ENCODE data around the gene CDA. TPM values are rescaled to one million over a fixed set of nuclear protein-coding genes. Genes with fewer than 3 reads are reported as not detected.
A peak's percentile ranks its signal among the peaks of the same experiment; 100 is the strongest.

CDA gene
- total and polyA plus RNA-seq, 2 of the 8 experiments (the other 6 are each of a cell fraction or from before 2014, with no cell fraction given), result 4.4 to 11.3 TPM

DNA sequence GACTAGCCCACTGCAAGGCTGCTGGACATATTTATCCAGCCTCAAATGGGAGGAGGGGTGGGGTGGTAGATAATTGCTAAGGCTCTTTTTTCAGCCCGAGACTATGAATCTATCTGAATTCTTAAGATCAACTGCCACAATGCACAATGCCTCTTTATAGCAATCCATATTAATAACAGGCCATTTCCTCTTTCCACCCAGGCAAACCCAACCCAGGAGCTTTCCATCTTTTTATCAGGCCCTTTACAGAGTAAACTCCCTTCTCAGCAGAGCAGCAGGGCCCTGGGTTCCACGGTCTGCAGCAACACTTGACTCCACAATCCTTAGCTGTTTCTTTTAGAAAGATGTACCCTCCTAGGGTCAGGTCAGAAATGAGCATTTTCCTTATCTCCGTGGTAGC, 71.5 kb downstream of the CDA start:
- Histone ChIP-seq H4K20me1 (replicated peaks in 1 of 2; ENCODE audit: control insufficient read depth in 1 of 2, insufficient read depth in 2 of 2, low read length in 2 of 2) (peaks cover 4 to 19% of the 10 kb centered on the region in 2 experiments), H4K91ac (replicated peaks; ENCODE audit: insufficient read length, low read length) (no peak overlapping the region), H3K14ac (ENCODE audit: insufficient read length) (no peak overlapping the region), H2BK20ac (ENCODE audit: low read length) (no peak overlapping the region), H3K79me2 (ENCODE audit: control insufficient read depth in 1 of 2, insufficient read depth in 2 of 2, low read length in 2 of 2) (peaks cover 9 to 49% of the 10 kb centered on the region in 2 experiments), H2BK15ac (ENCODE audit: low read length) (no peak overlapping the region), H3K27me3 (replicated peaks in 1 of 4; ENCODE audit: control insufficient read depth in 3 of 4, extremely low read depth in 1 of 4, insufficient read depth in 3 of 4, low read length in 3 of 4) (no peaks in the 10 kb centered on the region), H3K36me3 (ENCODE audit: control insufficient read depth in 2 of 4, insufficient read depth in 4 of 4, low read length in 3 of 4) (peaks cover 12 to 29% (median 22%) of the 10 kb centered on the region in 4 experiments; a peak in 7 of 8 replicates), H2AFZ (ENCODE audit: low read length) (no peak overlapping the region), H2BK120ac (replicated peaks; ENCODE audit: low read depth, low read length) (no peak overlapping the region), H3K4me1 (replicated peaks in 1 of 4; ENCODE audit: control insufficient read depth in 3 of 4, insufficient read depth in 4 of 4, low read length in 3 of 4) (peaks cover 0 to 9% (median 4%) of the 10 kb centered on the region in 4 experiments; a peak in 4 of 7 replicates), H3K23ac (ENCODE audit: insufficient read length) (no peak overlapping the region), H3K9me3 (ENCODE audit: insufficient read depth in 2 of 2, low read depth in 1 of 2, low read length in 1 of 2) (no peaks in the 10 kb centered on the region), H3K4ac (replicated peaks; ENCODE audit: insufficient read length, low read depth, low read length) (no peak overlapping the region), H3K79me1 (ENCODE audit: low read depth, low read length) (peaks cover 9% of the 10 kb centered on the region), H4K8ac (ENCODE audit: extremely low read depth, insufficient read depth, low read length) (no peak overlapping the region), H3K4me3 (ENCODE audit: extremely low read depth in 1 of 4, insufficient read depth in 2 of 4, low read depth in 3 of 4, low read length in 4 of 4) (peak overlapping the region; percentile 88 to 95 (median 91)), H3K18ac (ENCODE audit: extremely low read depth, low read length) (peak overlapping the region; percentile 95; the same call in 1 of the 2 replicates), H3K9ac (replicated peaks in 1 of 4; ENCODE audit: extremely low read depth in 1 of 4, low read depth in 3 of 4, low read length in 3 of 4) (peak overlapping the region in 3 of 4 experiments; percentile 82 to 90 (median 86); a peak in 6 of 7 replicates), H3K27ac (ENCODE audit: low read depth, low read length) (no peak overlapping the region), H4K5ac (ENCODE audit: insufficient read length, low read depth, low read length) (peak overlapping the region; percentile 47), H2BK5ac (ENCODE audit: low read depth, low read length) (0 out of 2 replicates have a peak overlapping the region, but pooled peaks have one; percentile 83), H3K23me2 (ENCODE audit: low read depth, low read length) (peaks cover 12% of the 10 kb centered on the region), H3K56ac (replicated peaks; ENCODE audit: insufficient read length, low read depth, low read length) (no peak overlapping the region), H2AK5ac (ENCODE audit: low read depth, low read length) (no peak overlapping the region), H2BK12ac (ENCODE audit: low read depth, low read length) (no peak overlapping the region), H3K4me2 (ENCODE audit: insufficient read depth in 1 of 2, low read depth in 2 of 2, low read length in 2 of 2) (peak overlapping the region; percentile 75 to 89)
- ChIA-PET POLR2A (ENCODE audit: partially characterized antibody) (interaction anchor here (0.9 to 1.8 kb wide), 7 partner anchors 9 to 127 kb away, joined by 3 to 5 read pairs (median 4); partner anchors contain the start of genes FAM43B and HP1BP3), CTCF (ENCODE audit: partially characterized antibody) (interaction anchor here (1.1 to 2.2 kb wide), 3 partner anchors 27 to 75 kb away, joined by 3 to 8 read pairs (median 7); partner anchors contain the start of gene PINK1)
- TF ChIP-seq, protein P1, sequence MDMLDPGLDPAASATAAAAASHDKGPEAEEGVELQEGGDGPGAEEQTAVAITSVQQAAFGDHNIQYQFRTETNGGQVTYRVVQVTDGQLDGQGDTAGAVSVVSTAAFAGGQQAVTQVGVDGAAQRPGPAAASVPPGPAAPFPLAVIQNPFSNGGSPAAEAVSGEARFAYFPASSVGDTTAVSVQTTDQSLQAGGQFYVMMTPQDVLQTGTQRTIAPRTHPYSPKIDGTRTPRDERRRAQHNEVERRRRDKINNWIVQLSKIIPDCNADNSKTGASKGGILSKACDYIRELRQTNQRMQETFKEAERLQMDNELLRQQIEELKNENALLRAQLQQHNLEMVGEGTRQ (IDR thresholded peaks at IDR 0.05; ENCODE audit: low read length), result no peak
- TF ChIP-seq MAFK (IDR thresholded peaks at IDR 0.05; ENCODE audit: low read depth, low read length), result no peak
- TF ChIP-seq POLR2A (IDR thresholded peaks at IDR 0.05; ENCODE audit: control extremely low read depth in 1 of 2, low read depth in 2 of 2, low read length in 2 of 2), result no peak
- TF ChIP-seq TBP (IDR thresholded peaks at IDR 0.05; ENCODE audit: low read depth, low read length), result no peak
- TF ChIP-seq FOSL1 (IDR thresholded peaks at IDR 0.05; ENCODE audit: insufficient read depth, low read depth, low read length), result no peak
- TF ChIP-seq POLR2AphosphoS5 (IDR thresholded peaks at IDR 0.05; ENCODE audit: low read depth, low read length), result no peak
- TF ChIP-seq GTF2F1 (IDR thresholded peaks at IDR 0.05; ENCODE audit: borderline replicate concordance, low read depth, low read length), result no peak
- TF ChIP-seq KDM5A (IDR thresholded peaks at IDR 0.05; ENCODE audit: low read length), result no peak
- no peak for TF ChIP-seq EZH2 (IDR thresholded peaks at IDR 0.05; ENCODE audit: low read depth, low read length, severe bottlenecking)
- TF ChIP-seq EGR1 (IDR thresholded peaks at IDR 0.05; ENCODE audit: borderline replicate concordance, low read depth, low read length), result no peak
- TF ChIP-seq KDM1A (IDR thresholded peaks at IDR 0.05; ENCODE audit: borderline replicate concordance, low read length), result no peak
- FAIRE-seq (no peak), DNase-seq (ENCODE audit: low read depth in 1 of 2, low spot score in 2 of 2) (no peak)
- WGBS, 2 experiments (ENCODE audit: extremely low coverage in 1 of 2, insufficient coverage in 1 of 2, insufficient read length in 1 of 2, insufficient replicate concordance in 2 of 2, low coverage in 1 of 2, low lambda C conversion rate in 2 of 2, missing lambda C conversion rate in 1 of 2), result 40% methylated on average over 3 of the region's 3 CpGs; no CpG with 5 or more reads in 1 of the 2 experiments

Data from H1 (cell line).